ENCODE data around the gene TIMP2. TPM values are rescaled to one million over a fixed set of nuclear protein-coding genes. Genes with fewer than 3 reads are reported as not detected.
A peak's percentile ranks its signal among the peaks of the same experiment; 100 is the strongest.

Gene TIMP2
- total and polyA plus RNA-seq, 2 of the 13 experiments (the other 11 are each of a cell fraction or from before 2014, with no cell fraction given), result 3.8 to 8.5 TPM

DNA sequence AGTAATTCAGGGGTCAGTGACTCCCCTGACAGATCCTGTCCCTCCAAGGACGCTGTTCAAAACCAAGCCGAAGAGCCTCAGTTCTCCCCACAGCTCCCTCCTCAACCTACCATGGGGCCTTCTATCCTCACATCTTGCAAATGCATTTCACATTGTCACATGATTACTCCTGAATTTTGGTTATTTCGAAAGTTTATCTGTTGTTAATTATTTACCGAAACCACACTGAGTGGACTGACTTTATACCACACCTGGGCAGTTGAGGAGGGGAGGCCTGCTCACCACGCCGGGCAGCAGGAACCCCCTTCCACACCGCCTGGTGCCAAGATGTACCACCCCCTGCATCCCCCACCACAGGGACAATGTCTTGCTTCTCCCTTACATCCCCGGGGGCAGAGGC lies 4.7 kb downstream of the TIMP2 start (continued):
- TF ChIP-seq, protein P1, sequence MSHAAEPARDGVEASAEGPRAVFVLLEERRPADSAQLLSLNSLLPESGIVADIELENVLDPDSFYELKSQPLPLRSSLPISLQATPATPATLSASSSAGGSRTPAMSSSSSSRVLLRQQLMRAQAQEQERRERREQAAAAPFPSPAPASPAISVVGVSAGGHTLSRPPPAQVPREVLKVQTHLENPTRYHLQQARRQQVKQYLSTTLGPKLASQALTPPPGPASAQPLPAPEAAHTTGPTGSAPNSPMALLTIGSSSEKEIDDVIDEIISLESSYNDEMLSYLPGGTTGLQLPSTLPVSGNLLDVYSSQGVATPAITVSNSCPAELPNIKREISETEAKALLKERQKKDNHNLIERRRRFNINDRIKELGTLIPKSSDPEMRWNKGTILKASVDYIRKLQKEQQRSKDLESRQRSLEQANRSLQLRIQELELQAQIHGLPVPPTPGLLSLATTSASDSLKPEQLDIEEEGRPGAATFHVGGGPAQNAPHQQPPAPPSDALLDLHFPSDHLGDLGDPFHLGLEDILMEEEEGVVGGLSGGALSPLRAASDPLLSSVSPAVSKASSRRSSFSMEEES (CRISPR knock-in tag; IDR thresholded peaks at IDR 0.05), result peak; percentile 70; the same call in 1 of the 2 replicates
- TF ChIP-seq GATAD2A (CRISPR knock-in tag; IDR thresholded peaks at IDR 0.05) (0 out of 2 replicates have a peak, but pooled peaks have one; percentile 17), CEBPB (IDR thresholded peaks at IDR 0.05; ENCODE audit: borderline replicate concordance, low read depth, low read length) (peak; percentile 35; the same call in 1 of the 2 replicates), ZBTB39 (CRISPR knock-in tag; IDR thresholded peaks at IDR 0.05) (no peak), ZBTB34 (CRISPR knock-in tag; IDR thresholded peaks at IDR 0.05) (no peak), NRL (CRISPR knock-in tag; IDR thresholded peaks at IDR 0.05; ENCODE audit: borderline replicate concordance) (no peak)
- TF ChIP-seq, protein P2, sequence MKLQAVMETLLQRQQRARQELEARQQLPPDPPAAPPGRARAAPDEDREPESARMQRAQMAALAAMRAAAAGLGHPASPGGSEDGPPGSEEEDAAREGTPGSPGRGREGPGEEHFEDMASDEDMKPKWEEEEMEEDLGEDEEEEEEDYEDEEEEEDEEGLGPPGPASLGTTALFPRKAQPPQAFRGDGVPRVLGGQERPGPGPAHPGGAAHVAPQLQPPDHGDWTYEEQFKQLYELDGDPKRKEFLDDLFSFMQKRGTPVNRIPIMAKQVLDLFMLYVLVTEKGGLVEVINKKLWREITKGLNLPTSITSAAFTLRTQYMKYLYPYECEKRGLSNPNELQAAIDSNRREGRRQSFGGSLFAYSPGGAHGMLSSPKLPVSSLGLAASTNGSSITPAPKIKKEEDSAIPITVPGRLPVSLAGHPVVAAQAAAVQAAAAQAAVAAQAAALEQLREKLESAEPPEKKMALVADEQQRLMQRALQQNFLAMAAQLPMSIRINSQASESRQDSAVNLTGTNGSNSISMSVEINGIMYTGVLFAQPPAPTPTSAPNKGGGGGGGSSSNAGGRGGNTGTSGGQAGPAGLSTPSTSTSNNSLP (IDR thresholded peaks at IDR 0.05; ENCODE audit: low read depth, low read length), result 0 out of 2 replicates have a peak, but pooled peaks have one; percentile 33
- TF ChIP-seq, protein P3, sequence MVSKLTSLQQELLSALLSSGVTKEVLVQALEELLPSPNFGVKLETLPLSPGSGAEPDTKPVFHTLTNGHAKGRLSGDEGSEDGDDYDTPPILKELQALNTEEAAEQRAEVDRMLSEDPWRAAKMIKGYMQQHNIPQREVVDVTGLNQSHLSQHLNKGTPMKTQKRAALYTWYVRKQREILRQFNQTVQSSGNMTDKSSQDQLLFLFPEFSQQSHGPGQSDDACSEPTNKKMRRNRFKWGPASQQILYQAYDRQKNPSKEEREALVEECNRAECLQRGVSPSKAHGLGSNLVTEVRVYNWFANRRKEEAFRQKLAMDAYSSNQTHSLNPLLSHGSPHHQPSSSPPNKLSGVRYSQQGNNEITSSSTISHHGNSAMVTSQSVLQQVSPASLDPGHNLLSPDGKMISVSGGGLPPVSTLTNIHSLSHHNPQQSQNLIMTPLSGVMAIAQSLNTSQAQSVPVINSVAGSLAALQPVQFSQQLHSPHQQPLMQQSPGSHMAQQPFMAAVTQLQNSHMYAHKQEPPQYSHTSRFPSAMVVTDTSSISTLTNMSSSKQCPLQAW (CRISPR knock-in tag; IDR thresholded peaks at IDR 0.05), result peak; percentile 63
